ENCODE data around the gene SPRR2G. TPM values are rescaled to one million over a fixed set of nuclear protein-coding genes. Genes with fewer than 3 reads are reported as not detected.
"Not testable (repeated sequence)": the region's sequence is repeated elsewhere in the genome, so short reads cannot be mapped to it uniquely, and the experiment has no call there.

Gene SPRR2G
- total RNA-seq, 2 experiments from 2014 or later: not detected

GRCh38 chr1:153140484-153140883 is 10.2 kb downstream of the SPRR2G start:
- H3K9me3 Mint-ChIP-seq (ENCODE audit: insufficient read depth): no peaks in the 10 kb centered on the region
- no peak for DNase-seq
- ChIA-PET POLR2A (no interaction called here), CTCF (no interaction called here)
- H3K4me1 Mint-ChIP-seq (ENCODE audit: low read depth): no peaks in the 10 kb centered on the region
- H3K36me3 Mint-ChIP-seq (ENCODE audit: low read depth): no peaks in the 10 kb centered on the region
- H3K27ac Mint-ChIP-seq: no peak overlapping the region
- H3K27me3 Mint-ChIP-seq (ENCODE audit: low read depth): peaks cover 19% of the 10 kb centered on the region
- ATAC-seq: no peak
- no peak overlapping the region for H3K4me3 Mint-ChIP-seq

- no peaks in the 10 kb centered on the region for H3K9me3 Mint-ChIP-seq (ENCODE audit: insufficient read depth)
- H3K36me3 Mint-ChIP-seq (ENCODE audit: low read depth): no peaks in the 10 kb centered on the region
- POLR2A ChIA-PET: no interaction called here
- CTCF ChIA-PET: no interaction called here
- H3K4me1 Mint-ChIP-seq (ENCODE audit: low read depth): no peaks in the 10 kb centered on the region
- H3K4me3 Mint-ChIP-seq: no peak overlapping the region
- ATAC-seq (no peak), DNase-seq (no peak)
- peaks cover 16% of the 10 kb centered on the region for H3K27me3 Mint-ChIP-seq (ENCODE audit: low read depth)
- H3K27ac Mint-ChIP-seq: no peak overlapping the region
Observed at GRCh38 chr1:153133743-153134142, 16.9 kb downstream of the SPRR2G start.

GRCh38 chr1:153133267-153133666 is 17.4 kb downstream of the SPRR2G start:
- Mint-ChIP-seq H3K27me3 (ENCODE audit: low read depth) (peaks cover 16% of the 10 kb centered on the region), H3K27ac (no peak overlapping the region), H3K36me3 (ENCODE audit: low read depth) (no peaks in the 10 kb centered on the region), H3K4me3 (no peak overlapping the region), H3K9me3 (ENCODE audit: insufficient read depth) (no peaks in the 10 kb centered on the region), H3K4me1 (ENCODE audit: low read depth) (no peaks in the 10 kb centered on the region)
- ChIA-PET CTCF (no interaction called here), POLR2A (no interaction called here)
- ATAC-seq: no peak
- DNase-seq: no peak

- H3K36me3 Mint-ChIP-seq (ENCODE audit: low read depth); ATAC-seq; H3K27me3 Mint-ChIP-seq (ENCODE audit: low read depth); POLR2A ChIA-PET; H3K4me3 Mint-ChIP-seq; H3K27ac Mint-ChIP-seq; DNase-seq; H3K4me1 Mint-ChIP-seq (ENCODE audit: low read depth); H3K9me3 Mint-ChIP-seq (ENCODE audit: insufficient read depth); CTCF ChIA-PET: not testable (repeated sequence)
Observed at GRCh38 chr1:153128688-153129087, 22.0 kb downstream of the SPRR2G start.

GRCh38 chr1:153127296-153127695 is 23.4 kb downstream of the SPRR2G start:
- DNase-seq: no peak
- H3K9me3 Mint-ChIP-seq (ENCODE audit: insufficient read depth): peaks cover 4% of the 10 kb centered on the region
- POLR2A ChIA-PET: no interaction called here
- H3K4me1 Mint-ChIP-seq (ENCODE audit: low read depth): no peaks in the 10 kb centered on the region
- CTCF ChIA-PET: no interaction called here
- no peak for ATAC-seq
- no peaks in the 10 kb centered on the region for H3K36me3 Mint-ChIP-seq (ENCODE audit: low read depth)
- H3K27ac Mint-ChIP-seq: no peak overlapping the region
- no peak overlapping the region for H3K4me3 Mint-ChIP-seq
- peaks cover 5% of the 10 kb centered on the region for H3K27me3 Mint-ChIP-seq (ENCODE audit: low read depth)

- Mint-ChIP-seq H3K4me3 (no peak overlapping the region), H3K27ac (no peak overlapping the region), H3K9me3 (ENCODE audit: insufficient read depth) (peaks cover 4% of the 10 kb centered on the region), H3K27me3 (ENCODE audit: low read depth) (peaks cover 5% of the 10 kb centered on the region), H3K4me1 (ENCODE audit: low read depth) (no peaks in the 10 kb centered on the region), H3K36me3 (ENCODE audit: low read depth) (no peaks in the 10 kb centered on the region)
- POLR2A ChIA-PET: no interaction called here
- DNase-seq (no peak), ATAC-seq (no peak)
- CTCF ChIA-PET: no interaction called here
Observed at GRCh38 chr1:153125536-153125935, 25.2 kb downstream of the SPRR2G start.

GRCh38 chr1:153123793-153124192 is 26.9 kb downstream of the SPRR2G start:
- POLR2A ChIA-PET; DNase-seq; CTCF ChIA-PET; H3K9me3 Mint-ChIP-seq (ENCODE audit: insufficient read depth); H3K27ac Mint-ChIP-seq; H3K4me1 Mint-ChIP-seq (ENCODE audit: low read depth); ATAC-seq; H3K36me3 Mint-ChIP-seq (ENCODE audit: low read depth); H3K4me3 Mint-ChIP-seq: not testable (repeated sequence)
- peaks cover 12% of the 10 kb centered on the region for H3K27me3 Mint-ChIP-seq (ENCODE audit: low read depth)

GRCh38 chr1:153122831-153123421 is 27.8 kb downstream of the SPRR2G start:
- DNase-seq (no peak), ATAC-seq (no peak)
- Mint-ChIP-seq H3K36me3 (ENCODE audit: low read depth) (no peaks in the 10 kb centered on the region), H3K4me3 (no peak overlapping the region), H3K4me1 (ENCODE audit: low read depth) (no peaks in the 10 kb centered on the region), H3K27ac (no peak overlapping the region), H3K9me3 (ENCODE audit: insufficient read depth) (peaks cover 4% of the 10 kb centered on the region), H3K27me3 (ENCODE audit: low read depth) (peaks cover 12% of the 10 kb centered on the region)
- POLR2A ChIA-PET: no interaction called here
- CTCF ChIA-PET: no interaction called here

GRCh38 chr1:153120945-153121344 is 29.7 kb downstream of the SPRR2G start:
- ChIA-PET CTCF (no interaction called here), POLR2A (no interaction called here)
- ATAC-seq: no peak
- Mint-ChIP-seq H3K4me3 (no peak overlapping the region), H3K4me1 (ENCODE audit: low read depth) (no peaks in the 10 kb centered on the region), H3K36me3 (ENCODE audit: low read depth) (no peaks in the 10 kb centered on the region), H3K27me3 (ENCODE audit: low read depth) (peaks cover 12% of the 10 kb centered on the region), H3K9me3 (ENCODE audit: insufficient read depth) (peaks cover 4% of the 10 kb centered on the region), H3K27ac (no peak overlapping the region)
- DNase-seq: no peak

GRCh38 chr1:153119491-153119971 is 31.2 kb downstream of the SPRR2G start:
- ATAC-seq: no peak
- no peak for DNase-seq
- POLR2A ChIA-PET: no interaction called here
- H3K36me3 Mint-ChIP-seq (ENCODE audit: low read depth): no peaks in the 10 kb centered on the region
- H3K9me3 Mint-ChIP-seq (ENCODE audit: insufficient read depth): no peaks in the 10 kb centered on the region
- CTCF ChIA-PET: no interaction called here
- H3K27me3 Mint-ChIP-seq (ENCODE audit: low read depth): peaks cover 9% of the 10 kb centered on the region
- no peaks in the 10 kb centered on the region for H3K4me1 Mint-ChIP-seq (ENCODE audit: low read depth)
- no peak overlapping the region for H3K4me3 Mint-ChIP-seq
- no peak overlapping the region for H3K27ac Mint-ChIP-seq

- H3K4me1 Mint-ChIP-seq (ENCODE audit: low read depth); ATAC-seq; CTCF ChIA-PET; H3K27ac Mint-ChIP-seq; POLR2A ChIA-PET; H3K27me3 Mint-ChIP-seq (ENCODE audit: low read depth); H3K36me3 Mint-ChIP-seq (ENCODE audit: low read depth); DNase-seq; H3K9me3 Mint-ChIP-seq (ENCODE audit: insufficient read depth); H3K4me3 Mint-ChIP-seq: not testable (repeated sequence)
Observed at GRCh38 chr1:153115264-153115663, 35.4 kb downstream of the SPRR2G start.

- DNase-seq (no peak), ATAC-seq (no peak)
- Mint-ChIP-seq H3K4me3 (no peak within 1 kb of the TSS), H3K9me3 (ENCODE audit: insufficient read depth) (no peaks in the 10 kb centered on the region), H3K27ac (no peak within 1 kb of the TSS), H3K4me1 (ENCODE audit: low read depth) (no peaks in the 10 kb centered on the region), H3K36me3 (ENCODE audit: low read depth) (no peaks in the 10 kb centered on the region), H3K27me3 (ENCODE audit: low read depth) (peaks cover 2% of the 10 kb centered on the region)
- ChIA-PET POLR2A (no interaction called here), CTCF (no interaction called here)
Observed at GRCh38 chr1:153113416-153113815, 37.3 kb downstream of the SPRR2G start, which contains the start of gene SPRR2F. Gene SPRR2F (minus strand): TSS chr1:153113516. CDS start chr1:153112733, 783 bp downstream.

- H3K27ac Mint-ChIP-seq; POLR2A ChIA-PET; H3K36me3 Mint-ChIP-seq (ENCODE audit: low read depth); CTCF ChIA-PET; H3K9me3 Mint-ChIP-seq (ENCODE audit: insufficient read depth); H3K4me1 Mint-ChIP-seq (ENCODE audit: low read depth); H3K4me3 Mint-ChIP-seq; ATAC-seq; DNase-seq; H3K27me3 Mint-ChIP-seq (ENCODE audit: low read depth): not testable (repeated sequence)
Observed at GRCh38 chr1:153112454-153112853, 38.2 kb downstream of the SPRR2G start.
